Stimulated activated CD4-positive, alpha-beta T cell treated with anti-CD3 and anti-CD28 coated beads, Interleukin-1b, Interleukin-23, amount 100 ng/mL, for 48 hours (primary cell): Measurements from ENCODE around the gene DCTN4.
"Not testable (repeated sequence)": the region's sequence is repeated elsewhere in the genome, so short reads cannot be mapped to it uniquely, and the experiment has no call there.

Experiments
- DNase-seq: peaks from one replicate; pipeline ENCODE4 v3.0.0-alpha.2; 2020

Gene DCTN4

GRCh38 chr5:150758531-150759333, at the start of gene DCTN4:
DCTN4 (minus strand) TSS chr5:150759017; CDS start chr5:150758993, 24 bp downstream.
- DNase-seq = peak; percentile 94

- DNase-seq = no peak
Observed at GRCh38 chr5:150804388-150804787, 45.6 kb upstream of the DCTN4 start.

GRCh38 chr5:150801117-150801927, 42.5 kb upstream of the DCTN4 start:
- DNase-seq = no peak

- DNase-seq = no peak
Observed at GRCh38 chr5:150797384-150797783, 38.6 kb upstream of the DCTN4 start.

GRCh38 chr5:150794927-150795326, 36.1 kb upstream of the DCTN4 start:
- no peak for DNase-seq

- DNase-seq = not testable (repeated sequence)
Observed at GRCh38 chr5:150793423-150793888, 34.6 kb upstream of the DCTN4 start.

GRCh38 chr5:150791536-150791935, 32.7 kb upstream of the DCTN4 start:
- no peak for DNase-seq

GRCh38 chr5:150789943-150790611, 31.3 kb upstream of the DCTN4 start:
- DNase-seq = peak; percentile 84

GRCh38 chr5:150789450-150789849, 30.6 kb upstream of the DCTN4 start:
- DNase-seq = no peak

- DNase-seq = no peak
Observed at GRCh38 chr5:150788977-150789376, 30.2 kb upstream of the DCTN4 start.

- DNase-seq = no peak
Observed at GRCh38 chr5:150787656-150788055, 28.8 kb upstream of the DCTN4 start.

- no peak for DNase-seq
Observed at GRCh38 chr5:150786876-150787275, 28.1 kb upstream of the DCTN4 start.

GRCh38 chr5:150785950-150786349, 27.1 kb upstream of the DCTN4 start:
- DNase-seq = no peak

GRCh38 chr5:150783422-150783928, 24.7 kb upstream of the DCTN4 start:
- DNase-seq = peak; percentile 75

GRCh38 chr5:150782850-150783249, 24.0 kb upstream of the DCTN4 start:
- DNase-seq = no peak

GRCh38 chr5:150781706-150782614, 23.1 kb upstream of the DCTN4 start:
- DNase-seq = no peak

- peak; percentile 41 for DNase-seq
Observed at GRCh38 chr5:150780816-150781221, 22.0 kb upstream of the DCTN4 start.

- DNase-seq = peak; percentile 60
Observed at GRCh38 chr5:150780187-150780692, 21.4 kb upstream of the DCTN4 start.

GRCh38 chr5:150779397-150780186, 20.8 kb upstream of the DCTN4 start:
- no peak for DNase-seq

GRCh38 chr5:150778517-150779396, 19.9 kb upstream of the DCTN4 start, which contains the start of gene SMIM3:
SMIM3 (plus strand) TSS chr5:150778757; CDS start chr5:150795441, 16,684 bp downstream.
- peak; percentile 76 for DNase-seq
